Keratinocyte (primary cell): Measurements from ENCODE around the gene DPM2. TPM values are rescaled to one million over a fixed set of nuclear protein-coding genes. Genes with fewer than 3 reads are reported as not detected.

Source experiments
- DNase-seq: peaks from one replicate; pipeline ENCODE4 v3.0.0-alpha.2; 2011; ENCODE audit warnings: low read depth, missing footprints, low spot score
- FAIRE-seq: peaks from 2 replicates; lab custom pipeline; 2011; peaks lifted over from hg19 to GRCh38; lab: Jason Lieb, UNC
- H2AFZ ChIP-seq: 2 replicates; pipeline ENCODE4 v1.6.0; 2012; ENCODE audit warnings: low read length, control low read depth, inconsistent platforms; ENCODE audit not compliant: control insufficient read depth
- H3K27ac ChIP-seq: 2 replicates; pipeline ENCODE4 v1.5.1; 2011; ENCODE audit warnings: low read length; ENCODE audit not compliant: control insufficient read depth, insufficient read depth
- H3K27me3 ChIP-seq: 3 replicates; pipeline ENCODE4 v1.6.0; 2011; ENCODE audit warnings: low read length; ENCODE audit not compliant: control insufficient read depth, insufficient read depth; ENCODE audit errors: extremely low read depth
- H3K36me3 ChIP-seq, 2 experiments: 2 replicates in 1 of 2; 3 replicates in 1 of 2; pipeline ENCODE4 v1.5.1; 2011; ENCODE audit warnings: low read length in 2 of 2, mild to moderate bottlenecking in 1 of 2; ENCODE audit not compliant: control insufficient read depth in 2 of 2, insufficient read depth in 2 of 2; ENCODE audit errors: extremely low read depth in 1 of 2
- H3K4me1 ChIP-seq: 3 replicates; pipeline ENCODE4 v1.5.1; 2011; ENCODE audit warnings: low read length; ENCODE audit not compliant: control insufficient read depth, insufficient read depth; ENCODE audit errors: extremely low read depth
- H3K4me2 ChIP-seq: 3 replicates; pipeline ENCODE4 v1.6.0; 2011; ENCODE audit warnings: low read depth, low read length; ENCODE audit not compliant: control insufficient read depth, insufficient read depth; ENCODE audit errors: extremely low read depth
- H3K4me3 ChIP-seq, 3 experiments: fragments of 200-600 bp in 1 of 3; sonication (generic) in 1 of 3; 2 replicates in 2 of 3; 3 replicates in 1 of 3; pipeline ENCODE4 v1.5.1; 2011 to 2016; ENCODE audit warnings: low read length in 3 of 3, mild to moderate bottlenecking in 3 of 3, control low read depth in 2 of 3, inconsistent platforms in 1 of 3, low read depth in 1 of 3, mixed read lengths in 1 of 3, mixed run types in 1 of 3, moderate library complexity in 1 of 3; ENCODE audit not compliant: control insufficient read depth in 2 of 3, insufficient read depth in 2 of 3; ENCODE audit errors: extremely low read depth in 1 of 3
- H3K79me2 ChIP-seq: 2 replicates; pipeline ENCODE4 v1.6.0; 2012; ENCODE audit warnings: low read length; ENCODE audit not compliant: control insufficient read depth, insufficient read depth
- H3K9ac ChIP-seq: 3 replicates; pipeline ENCODE4 v1.6.0; 2011; ENCODE audit warnings: low read length; ENCODE audit not compliant: control insufficient read depth, insufficient read depth; ENCODE audit errors: extremely low read depth
- H3K9me1 ChIP-seq: 3 replicates; pipeline ENCODE4 v1.6.0; 2011; ENCODE audit warnings: low read length; ENCODE audit not compliant: control insufficient read depth, insufficient read depth; ENCODE audit errors: extremely low read depth
- H3K9me3 ChIP-seq: 2 replicates; pipeline ENCODE4 v1.5.1; 2012; ENCODE audit warnings: low read depth, low read length; ENCODE audit not compliant: control insufficient read depth
- H4K20me1 ChIP-seq: 3 replicates; pipeline ENCODE4 v1.6.0; 2011; ENCODE audit warnings: low read length; ENCODE audit not compliant: control insufficient read depth, insufficient read depth; ENCODE audit errors: extremely low read depth
- CTCF ChIP-seq, 3 experiments: IDR thresholded peaks in 1 of 3; conservative IDR thresholded peaks in 1 of 3; optimal IDR thresholded peaks in 1 of 3; 2 replicates in 2 of 3; 3 replicates in 1 of 3; pipeline versions ENCODE3 to v1.5.1; 2011; ENCODE audit warnings: low read length in 3 of 3, mild to moderate bottlenecking in 3 of 3, moderate library complexity in 2 of 3, control low read depth in 1 of 3, inconsistent platforms in 1 of 3; ENCODE audit not compliant: insufficient read depth in 2 of 3; ENCODE audit errors: extremely low read depth in 1 of 3
- EZH2 ChIP-seq: IDR thresholded peaks from one replicate; pipeline ENCODE4 v1.6.1; 2012; ENCODE audit warnings: inconsistent platforms, mild to moderate bottlenecking, low read length, moderate library complexity
- dilution Hi-C: fragments of 300-500 bp; cut with MboI; formaldehyde crosslinking; loops from one replicate; pipeline ENCODE4 v1.7.0; 2020; ENCODE audit warnings: low sequenced_read_pairs; ENCODE audit not compliant: extremely low pct_ligation_motif_present
- polyA plus RNA-seq, 5 experiments: library from polyadenylated mRNA; depleted of rRNA in 3 of 5; stranded (reverse) in 3 of 5; stranded (forward) in 1 of 5; unstranded in 1 of 5; fragments of >200 nt; gene quantifications; 1 replicate in 1 of 5; 2 replicates in 3 of 5; 3 replicates in 1 of 5; pipeline versions ENCODE4 v1.2.1 to v1.2.3, GENCODE V29; 2011 to 2012; ENCODE audit warnings: missing spikeins in 2 of 5, low read depth in 1 of 5, low replicate concordance in 1 of 5

DPM2 gene
- polyA plus RNA-seq, 1 donor (not counting 4 experiments of a cell fraction or from before 2014, with no cell fraction given): 31.1 TPM

GRCh38 chr9:127963041-127963358, 25.3 kb upstream of the DPM2 start:
- H3K27me3 ChIP-seq: no peaks in the 10 kb centered on the region
- DNase-seq: no peak
- H3K9ac ChIP-seq: no peak overlapping the region
- no peak overlapping the region for H3K4me2 ChIP-seq
- FAIRE-seq: no peak
- TF ChIP-seq CTCF (optimal IDR thresholded peaks at IDR 0.05 in 1 of 3, IDR thresholded peaks at IDR 0.05 in 1 of 3, conservative IDR thresholded peaks at IDR 0.05 in 1 of 3; ENCODE audit: extremely low read depth in 1 of 3, insufficient read depth in 2 of 3, low read length in 3 of 3) (no peak), EZH2 (no peak)
- peaks cover 7% of the 10 kb centered on the region for H3K79me2 ChIP-seq
- H3K4me1 ChIP-seq: peaks cover 45% of the 10 kb centered on the region
- no peaks in the 10 kb centered on the region for H3K9me1 ChIP-seq
- H3K27ac ChIP-seq: no peak overlapping the region
- no peak overlapping the region for H2AFZ ChIP-seq
- no peak overlapping the region for H3K4me3 ChIP-seq
- H3K36me3 ChIP-seq: peaks cover 0 to 3% of the 10 kb centered on the region in 2 experiments
- H4K20me1 ChIP-seq: no peaks in the 10 kb centered on the region
- no peaks in the 10 kb centered on the region for H3K9me3 ChIP-seq
- dilution Hi-C loops: no loop called here

- Histone ChIP-seq H3K4me3 (no peak overlapping the region), H3K9ac (no peak overlapping the region), H3K9me3 (no peaks in the 10 kb centered on the region), H3K79me2 (peaks cover 4% of the 10 kb centered on the region), H3K27ac (no peak overlapping the region), H3K4me2 (no peak overlapping the region), H4K20me1 (no peaks in the 10 kb centered on the region), H3K27me3 (no peaks in the 10 kb centered on the region), H3K36me3 (peaks cover 0 to 3% of the 10 kb centered on the region in 2 experiments), H3K4me1 (peaks cover 38% of the 10 kb centered on the region), H2AFZ (no peak overlapping the region), H3K9me1 (no peaks in the 10 kb centered on the region)
- DNase-seq (no peak), FAIRE-seq (no peak)
- TF ChIP-seq CTCF (optimal IDR thresholded peaks at IDR 0.05 in 1 of 3, IDR thresholded peaks at IDR 0.05 in 1 of 3, conservative IDR thresholded peaks at IDR 0.05 in 1 of 3; ENCODE audit: extremely low read depth in 1 of 3, insufficient read depth in 2 of 3, low read length in 3 of 3): no peak
- dilution Hi-C loops: no loop called here
Observed at GRCh38 chr9:127962278-127962677, 24.6 kb upstream of the DPM2 start.
